OCI-LY7 (cell line): ENCODE results near the gene CABLES1.

Source experiments
- EZH2phosphoT487 ChIP-seq: fragments of 200-600 bp; sonication (generic); IDR thresholded peaks from 2 replicates; pipeline ENCODE4 v1.6.1; 2018; ENCODE audit warnings: low read depth, borderline replicate concordance, mild to moderate bottlenecking, mixed run types, antibody characterized with exemption, low read length, moderate library complexity, mixed read lengths
- TF ChIP-seq, protein P1 (sequence below): fragments of 200-600 bp; sonication (generic); conservative IDR thresholded peaks from 2 replicates; pipeline ENCODE4 v1.5.1; 2014; ENCODE audit warnings: mild to moderate bottlenecking, antibody characterized with exemption, low read length, moderate library complexity, mixed read lengths

- TF ChIP-seq, protein P1, sequence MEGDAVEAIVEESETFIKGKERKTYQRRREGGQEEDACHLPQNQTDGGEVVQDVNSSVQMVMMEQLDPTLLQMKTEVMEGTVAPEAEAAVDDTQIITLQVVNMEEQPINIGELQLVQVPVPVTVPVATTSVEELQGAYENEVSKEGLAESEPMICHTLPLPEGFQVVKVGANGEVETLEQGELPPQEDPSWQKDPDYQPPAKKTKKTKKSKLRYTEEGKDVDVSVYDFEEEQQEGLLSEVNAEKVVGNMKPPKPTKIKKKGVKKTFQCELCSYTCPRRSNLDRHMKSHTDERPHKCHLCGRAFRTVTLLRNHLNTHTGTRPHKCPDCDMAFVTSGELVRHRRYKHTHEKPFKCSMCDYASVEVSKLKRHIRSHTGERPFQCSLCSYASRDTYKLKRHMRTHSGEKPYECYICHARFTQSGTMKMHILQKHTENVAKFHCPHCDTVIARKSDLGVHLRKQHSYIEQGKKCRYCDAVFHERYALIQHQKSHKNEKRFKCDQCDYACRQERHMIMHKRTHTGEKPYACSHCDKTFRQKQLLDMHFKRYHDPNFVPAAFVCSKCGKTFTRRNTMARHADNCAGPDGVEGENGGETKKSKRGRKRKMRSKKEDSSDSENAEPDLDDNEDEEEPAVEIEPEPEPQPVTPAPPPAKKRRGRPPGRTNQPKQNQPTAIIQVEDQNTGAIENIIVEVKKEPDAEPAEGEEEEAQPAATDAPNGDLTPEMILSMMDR = no peak
- TF ChIP-seq EZH2phosphoT487 = no peak
Measured at GRCh38 chr18:23277399-23277798, 142.1 kb downstream of the CABLES1 start.
